ENCODE results near the gene ABITRAM. TPM values are rescaled to one million over a fixed set of nuclear protein-coding genes. Genes with fewer than 3 reads are reported as not detected.
"Not testable (repeated sequence)": the region's sequence is repeated elsewhere in the genome, so short reads cannot be mapped to it uniquely, and the experiment has no call there.

The ABITRAM gene
- total and polyA plus RNA-seq, 4 experiments from 2014 or later: 9.0 to 27.0 (median 13.6) TPM

DNA sequence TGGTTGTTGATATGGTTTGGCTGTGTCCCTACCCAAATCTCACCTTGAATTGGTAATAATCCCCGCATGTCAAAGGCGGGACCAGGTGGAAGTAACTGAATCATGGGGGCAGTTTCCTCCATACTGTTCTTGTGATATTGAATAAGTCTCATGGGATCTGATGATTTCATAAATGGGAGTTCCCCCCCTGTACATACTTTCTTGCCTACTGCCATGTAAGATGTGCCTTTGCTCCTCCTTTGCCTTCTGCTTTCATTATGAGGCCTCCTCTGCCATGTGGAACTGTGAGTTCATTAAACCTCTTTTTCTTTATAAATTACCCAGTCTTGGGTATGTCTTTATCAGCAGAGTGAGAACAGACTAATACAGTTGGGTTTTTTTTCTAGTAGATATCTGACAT is 37.2 kb downstream of the ABITRAM start:
- H3K4me1 Mint-ChIP-seq; H3K27me3 Mint-ChIP-seq; H3K9me3 ChIP-seq (ENCODE audit: control insufficient read depth in 1 of 2, low read length in 2 of 2); intact Hi-C loops (cut with micrococcal nuclease); POLR2A ChIA-PET (ENCODE audit: partially characterized antibody); H3K36me3 ChIP-seq (ENCODE audit: insufficient read depth, low read length); H3K36me3 Mint-ChIP-seq; H3K27ac ChIP-seq (ENCODE audit: low read depth, low read length); H3K4me3 Mint-ChIP-seq; H3K4me1 ChIP-seq (ENCODE audit: insufficient read depth, low read length); H3K27me3 ChIP-seq (ENCODE audit: insufficient read depth, low read length); DNase-seq; H3K4me3 ChIP-seq (ENCODE audit: low read length in 2 of 2): not testable (repeated sequence)
- H3K9me3 Mint-ChIP-seq: peaks cover 0 to 11% (median 0%) of the 10 kb centered on the region in 8 donors
- CTCF ChIA-PET (ENCODE audit: partially characterized antibody): interaction anchor here (1.2 kb wide), 1 partner anchor 17 kb away, joined by 3 read pairs; no protein-coding TSS in a partner anchor
- H3K27ac Mint-ChIP-seq: peak overlapping the region in 1 of 7 donors; percentile 38

DNA sequence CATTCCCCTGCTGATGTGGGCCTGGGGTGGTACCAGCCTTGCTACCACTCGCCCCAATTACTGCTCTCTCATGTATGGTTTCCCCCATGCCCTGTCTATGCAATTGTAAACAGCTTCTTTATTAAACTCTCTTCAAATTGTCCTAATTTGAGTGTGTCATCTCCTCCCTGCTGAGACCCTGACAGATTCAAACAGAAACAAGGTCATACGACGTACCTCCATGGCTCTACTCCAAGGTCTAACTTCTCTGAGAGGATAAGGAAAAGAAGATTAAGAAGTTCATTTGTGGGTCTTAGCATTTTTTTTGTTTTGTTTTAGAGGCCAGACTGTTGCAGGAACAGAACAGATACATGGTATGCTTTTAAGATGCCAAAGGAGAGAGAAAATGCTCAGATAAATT is 38.0 kb downstream of the ABITRAM start:
- no peak overlapping the region for H3K4me3 ChIP-seq (ENCODE audit: low read length in 2 of 2)
- Mint-ChIP-seq H3K4me1 (no peaks in the 10 kb centered on the region), H3K9me3 (peaks cover 0 to 11% (median 0%) of the 10 kb centered on the region in 8 donors), H3K27me3 (no peaks in the 10 kb centered on the region), H3K27ac (no peak overlapping the region), H3K4me3 (no peak overlapping the region), H3K36me3 (peaks cover 0 to 7% of the 10 kb centered on the region in 2 donors)
- DNase-seq: no peak
- ChIA-PET POLR2A (ENCODE audit: partially characterized antibody) (no interaction called here), CTCF (ENCODE audit: partially characterized antibody) (no interaction called here)
- H3K9me3 ChIP-seq (ENCODE audit: control insufficient read depth in 1 of 2, low read length in 2 of 2): no peaks in the 10 kb centered on the region
- no peaks in the 10 kb centered on the region for H3K4me1 ChIP-seq (ENCODE audit: insufficient read depth, low read length)
- H3K27me3 ChIP-seq (ENCODE audit: insufficient read depth, low read length): no peaks in the 10 kb centered on the region
- H3K27ac ChIP-seq (ENCODE audit: low read depth, low read length): no peak overlapping the region
- intact Hi-C loops (cut with micrococcal nuclease): no loop called here
- no peaks in the 10 kb centered on the region for H3K36me3 ChIP-seq (ENCODE audit: insufficient read depth, low read length)

DNA sequence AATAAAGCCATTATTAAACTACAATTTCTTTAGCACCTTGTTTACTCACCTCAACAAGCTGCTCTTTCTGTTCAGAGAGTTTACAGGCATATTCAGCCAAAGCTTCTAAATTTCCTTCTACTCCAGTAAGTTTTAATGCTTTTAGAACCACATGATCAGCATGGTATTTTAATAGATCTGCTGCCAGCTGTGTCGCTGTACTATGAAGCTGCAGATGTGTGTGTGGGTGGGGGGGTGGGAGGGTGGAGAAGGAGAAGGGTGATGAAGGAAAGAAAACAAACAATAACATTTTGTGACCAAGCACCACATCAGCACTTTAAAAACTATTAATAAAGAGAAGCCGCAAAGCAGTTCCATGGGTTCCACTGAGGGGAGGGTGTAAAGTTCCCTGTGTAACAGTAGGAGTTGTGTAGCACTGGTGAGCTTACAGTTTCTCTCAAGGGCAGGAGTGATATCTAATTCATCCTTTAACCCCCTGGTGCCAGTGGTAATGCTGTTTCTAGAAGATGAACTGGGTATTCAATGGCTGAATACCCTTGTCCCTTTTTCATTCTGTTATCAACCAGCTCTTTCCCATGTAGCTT is 38.5 kb downstream of the ABITRAM start:
- no peak overlapping the region for H3K27ac Mint-ChIP-seq
- no peak overlapping the region for H3K4me3 Mint-ChIP-seq
- Histone ChIP-seq H3K4me3 (ENCODE audit: low read length in 2 of 2) (no peak overlapping the region), H3K4me1 (ENCODE audit: insufficient read depth, low read length) (no peaks in the 10 kb centered on the region), H3K36me3 (ENCODE audit: insufficient read depth, low read length) (no peaks in the 10 kb centered on the region), H3K9me3 (ENCODE audit: control insufficient read depth in 1 of 2, low read length in 2 of 2) (no peaks in the 10 kb centered on the region), H3K27me3 (ENCODE audit: insufficient read depth, low read length) (no peaks in the 10 kb centered on the region), H3K27ac (ENCODE audit: low read depth, low read length) (no peak overlapping the region)
- no peaks in the 10 kb centered on the region for H3K4me1 Mint-ChIP-seq
- CTCF ChIA-PET (ENCODE audit: partially characterized antibody): no interaction called here
- H3K27me3 Mint-ChIP-seq: no peaks in the 10 kb centered on the region
- intact Hi-C loops (cut with micrococcal nuclease): no loop called here
- H3K9me3 Mint-ChIP-seq: peaks cover 0 to 11% (median 0%) of the 10 kb centered on the region in 8 donors
- POLR2A ChIA-PET (ENCODE audit: partially characterized antibody): no interaction called here
- DNase-seq: no peak
- H3K36me3 Mint-ChIP-seq: peaks cover 0 to 7% of the 10 kb centered on the region in 2 donors

DNA sequence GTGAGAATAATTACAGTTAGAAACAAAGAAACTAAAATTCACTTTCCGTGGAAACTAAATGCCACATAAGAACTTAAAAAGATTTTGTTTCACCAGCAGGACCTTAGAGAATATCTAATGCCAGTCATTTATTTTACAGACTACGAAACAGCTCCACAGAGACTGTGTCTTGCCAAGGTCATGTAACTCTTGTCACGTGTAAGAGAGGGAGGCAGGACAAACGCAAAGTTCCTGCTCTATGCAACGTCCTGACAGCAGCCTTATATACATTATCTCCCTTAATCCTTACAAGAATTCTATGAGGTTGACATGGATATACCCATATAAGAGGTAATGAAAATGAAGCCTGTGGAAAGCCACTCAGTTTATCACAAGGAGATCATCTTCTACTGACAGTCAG is 39.7 kb downstream of the ABITRAM start:
- Mint-ChIP-seq H3K4me1 (no peaks in the 10 kb centered on the region), H3K36me3 (peaks cover 0 to 7% of the 10 kb centered on the region in 2 donors), H3K27ac (no peak overlapping the region), H3K27me3 (no peaks in the 10 kb centered on the region), H3K4me3 (no peak overlapping the region), H3K9me3 (peaks cover 0 to 11% (median 0%) of the 10 kb centered on the region in 8 donors)
- H3K27me3 ChIP-seq (ENCODE audit: insufficient read depth, low read length): no peaks in the 10 kb centered on the region
- ChIA-PET CTCF (ENCODE audit: partially characterized antibody) (no interaction called here), POLR2A (ENCODE audit: partially characterized antibody) (no interaction called here)
- H3K9me3 ChIP-seq (ENCODE audit: control insufficient read depth in 1 of 2, low read length in 2 of 2): no peaks in the 10 kb centered on the region
- intact Hi-C loops (cut with micrococcal nuclease): no loop called here
- no peak overlapping the region for H3K4me3 ChIP-seq (ENCODE audit: low read length in 2 of 2)
- H3K27ac ChIP-seq (ENCODE audit: low read depth, low read length): no peak overlapping the region
- no peaks in the 10 kb centered on the region for H3K36me3 ChIP-seq (ENCODE audit: insufficient read depth, low read length)
- H3K4me1 ChIP-seq (ENCODE audit: insufficient read depth, low read length): no peaks in the 10 kb centered on the region
- no peak for DNase-seq

DNA sequence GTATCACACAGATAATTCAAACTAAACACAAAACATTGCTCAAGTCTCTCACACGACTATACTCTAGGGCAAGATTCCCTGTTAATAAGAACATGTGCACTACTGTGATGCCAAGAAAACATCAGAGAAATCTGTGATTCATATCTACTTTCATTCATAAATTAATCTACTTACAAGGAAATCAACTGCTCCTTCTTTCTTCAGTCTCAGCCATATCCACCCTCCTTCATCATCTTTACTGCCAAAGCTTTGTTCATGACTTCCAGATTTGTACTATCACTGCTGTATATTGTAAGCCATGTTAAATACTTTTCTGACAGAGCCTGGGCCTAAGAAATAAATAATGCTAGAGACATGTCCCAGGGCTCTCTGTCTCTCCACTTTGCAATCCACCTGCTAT is 44.0 kb downstream of the ABITRAM start:
- no peaks in the 10 kb centered on the region for H3K9me3 Mint-ChIP-seq
- H3K27me3 ChIP-seq (ENCODE audit: insufficient read depth, low read length): no peaks in the 10 kb centered on the region
- H3K36me3 ChIP-seq (ENCODE audit: insufficient read depth, low read length): no peaks in the 10 kb centered on the region
- ChIA-PET POLR2A (ENCODE audit: partially characterized antibody) (no interaction called here), CTCF (ENCODE audit: partially characterized antibody) (no interaction called here)
- no peak for DNase-seq
- no peak overlapping the region for H3K27ac ChIP-seq (ENCODE audit: low read depth, low read length)
- H3K27ac Mint-ChIP-seq: peak overlapping the region in 1 of 7 donors; percentile 6
- intact Hi-C loops (cut with micrococcal nuclease): no loop called here
- no peaks in the 10 kb centered on the region for H3K36me3 Mint-ChIP-seq
- no peaks in the 10 kb centered on the region for H3K27me3 Mint-ChIP-seq
- H3K9me3 ChIP-seq (ENCODE audit: control insufficient read depth in 1 of 2, low read length in 2 of 2): no peaks in the 10 kb centered on the region
- no peaks in the 10 kb centered on the region for H3K4me1 ChIP-seq (ENCODE audit: insufficient read depth, low read length)
- H3K4me3 Mint-ChIP-seq: no peak overlapping the region
- no peak overlapping the region for H3K4me3 ChIP-seq (ENCODE audit: low read length in 2 of 2)
- no peaks in the 10 kb centered on the region for H3K4me1 Mint-ChIP-seq

DNA sequence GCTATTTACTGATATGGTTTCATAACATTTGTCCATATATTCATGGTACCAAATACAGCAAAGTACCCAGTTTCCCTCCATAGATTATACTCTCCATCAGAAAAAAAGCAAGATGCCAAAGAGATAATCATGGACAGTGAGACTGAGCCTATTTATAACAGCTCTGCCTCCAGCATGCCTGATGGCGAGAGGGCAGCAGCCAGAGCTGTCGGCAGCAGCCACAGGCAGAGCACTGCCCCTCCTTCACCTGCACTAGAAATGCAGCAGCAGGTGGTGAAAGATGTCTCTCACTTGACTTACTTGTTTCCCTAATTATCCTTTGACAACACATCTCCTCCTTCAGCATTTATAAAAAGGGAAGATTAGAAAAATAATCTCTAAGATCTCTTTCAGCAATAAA is 46.7 kb downstream of the ABITRAM start:
- Mint-ChIP-seq H3K27ac (no peak overlapping the region), H3K36me3 (no peaks in the 10 kb centered on the region), H3K9me3 (no peaks in the 10 kb centered on the region), H3K27me3 (no peaks in the 10 kb centered on the region), H3K4me3 (no peak overlapping the region), H3K4me1 (no peaks in the 10 kb centered on the region)
- H3K9me3 ChIP-seq (ENCODE audit: control insufficient read depth in 1 of 2, low read length in 2 of 2): no peaks in the 10 kb centered on the region
- no peak for DNase-seq
- H3K4me3 ChIP-seq (ENCODE audit: low read length in 2 of 2): no peak overlapping the region
- H3K27me3 ChIP-seq (ENCODE audit: insufficient read depth, low read length): no peaks in the 10 kb centered on the region
- CTCF ChIA-PET (ENCODE audit: partially characterized antibody): no interaction called here
- POLR2A ChIA-PET (ENCODE audit: partially characterized antibody): no interaction called here
- H3K27ac ChIP-seq (ENCODE audit: low read depth, low read length): no peak overlapping the region
- H3K4me1 ChIP-seq (ENCODE audit: insufficient read depth, low read length): no peaks in the 10 kb centered on the region
- H3K36me3 ChIP-seq (ENCODE audit: insufficient read depth, low read length): no peaks in the 10 kb centered on the region
- intact Hi-C loops (cut with micrococcal nuclease): no loop called here

DNA sequence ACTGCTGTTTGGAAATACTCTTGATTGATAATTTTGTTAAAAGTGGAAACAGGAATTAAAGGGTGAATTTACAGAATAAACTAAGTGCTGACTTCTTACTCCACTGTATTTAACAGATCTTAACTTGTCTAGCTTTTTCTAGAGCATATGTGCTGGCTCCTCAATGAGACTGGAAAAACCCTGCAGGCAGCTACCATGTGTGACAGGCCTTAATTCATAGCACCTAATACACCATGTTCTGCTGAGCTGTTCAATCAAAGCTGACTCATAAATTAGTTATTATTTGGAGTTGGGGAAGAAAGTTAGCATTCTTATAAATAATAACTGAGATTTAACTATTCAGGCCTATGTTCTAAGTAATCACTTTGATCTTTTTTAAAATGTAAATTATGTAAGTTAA is 49.7 kb downstream of the ABITRAM start:
- H3K36me3 ChIP-seq (ENCODE audit: insufficient read depth, low read length): no peaks in the 10 kb centered on the region
- H3K27me3 ChIP-seq (ENCODE audit: insufficient read depth, low read length): no peaks in the 10 kb centered on the region
- Mint-ChIP-seq H3K36me3 (no peaks in the 10 kb centered on the region), H3K4me3 (no peak overlapping the region), H3K4me1 (no peaks in the 10 kb centered on the region), H3K27me3 (no peaks in the 10 kb centered on the region), H3K9me3 (peaks cover 0 to 7% (median 0%) of the 10 kb centered on the region in 8 donors), H3K27ac (no peak overlapping the region)
- H3K4me1 ChIP-seq (ENCODE audit: insufficient read depth, low read length): no peaks in the 10 kb centered on the region
- H3K4me3 ChIP-seq (ENCODE audit: low read length in 2 of 2): no peak overlapping the region
- no peaks in the 10 kb centered on the region for H3K9me3 ChIP-seq (ENCODE audit: control insufficient read depth in 1 of 2, low read length in 2 of 2)
- intact Hi-C loops (cut with micrococcal nuclease): no loop called here
- no peak for DNase-seq
- ChIA-PET POLR2A (ENCODE audit: partially characterized antibody) (no interaction called here), CTCF (ENCODE audit: partially characterized antibody) (no interaction called here)
- no peak overlapping the region for H3K27ac ChIP-seq (ENCODE audit: low read depth, low read length)

All from CD4-positive, alpha-beta memory T cell (primary cell).